K562 (cell line): ENCODE measurements around the gene PRDM15. TPM values are rescaled to one million over a fixed set of nuclear protein-coding genes. Genes with fewer than 3 reads are reported as not detected.
A peak's percentile ranks its signal among the peaks of the same experiment; 100 is the strongest.

ENCODE experiments used
- ATAC-seq: fragments of 200-7000 bp; cut with Tn5 transposase; 3 replicates; pipeline ENCODE4 v1.9.1; 2020; ENCODE audit warnings: moderate library complexity
- BruUV-seq: library from RNA; stranded (reverse); fragments of 400-500 nt; replicated peaks from 2 replicates; lab custom pipeline; 2021; lab: Mats Ljungman, UMichigan
- CTCF ChIA-PET: fragments of 300-600 bp; formaldehyde crosslinking; extraction: SDS; loops from one replicate; lab custom pipeline; 2021; ENCODE audit warnings: low intra/inter-chr PET ratio; lab: Yijun Ruan, JAX
- POLR2A ChIA-PET: fragments of 300-600, 350-650 bp; sonication (Branson Sonifier 250); formaldehyde crosslinking; extraction: SDS; loops from one replicate; lab custom pipeline; 2021; ENCODE audit warnings: antibody characterized with exemption, inconsistent platforms; lab: Yijun Ruan, JAX
- DNase-seq, 4 experiments: peaks; one replicate each; pipeline versions ENCODE4 v3.0.0 to v3.0.0-alpha.2; 2011 to 2018; ENCODE audit warnings: low spot score in 3 of 4, mixed read lengths in 3 of 4; ENCODE audit errors: extremely low read depth in 1 of 4
- FAIRE-seq: peaks from 2 replicates; lab custom pipeline; 2011; peaks lifted over from hg19 to GRCh38; lab: Jason Lieb, UNC
- H2AFZ ChIP-seq: 2 replicates; pipeline ENCODE4 v1.6.0; 2011; ENCODE audit warnings: low read depth, low read length, control low read depth, inconsistent platforms
- H3K27ac ChIP-seq: fragments of 200-600 bp; 3 replicates; pipeline ENCODE4 v1.8.0; 2011; ENCODE audit warnings: low read depth, mild to moderate bottlenecking, control low read depth, inconsistent platforms, low read length, moderate library complexity, mixed read lengths; ENCODE audit errors: extremely low read depth
- H3K27me3 ChIP-seq, 2 experiments: fragments of 300-600 bp in 1 of 2; 2 replicates in 1 of 2; 3 replicates in 1 of 2; pipeline versions ENCODE4 v1.6.0 to v1.8.0; 2011; ENCODE audit warnings: inconsistent platforms in 2 of 2, low read length in 2 of 2, mild to moderate bottlenecking in 1 of 2, mixed read lengths in 1 of 2, moderate library complexity in 1 of 2; ENCODE audit not compliant: control insufficient read depth in 2 of 2, insufficient read depth in 2 of 2
- H3K36me3 ChIP-seq: fragments of 300-600 bp; 3 replicates; pipeline ENCODE4 v1.8.0; 2011; ENCODE audit warnings: mild to moderate bottlenecking, low read length, inconsistent platforms; ENCODE audit not compliant: control insufficient read depth, insufficient read depth
- H3K4me1 ChIP-seq, 2 experiments: fragments of 200-600 bp in 1 of 2; replicated peaks in 1 of 2; 2 replicates in 1 of 2; 3 replicates in 1 of 2; pipeline versions ENCODE4 v1.5.1 to v1.8.0; 2011; ENCODE audit warnings: inconsistent platforms in 2 of 2, low read length in 2 of 2, mild to moderate bottlenecking in 1 of 2, mixed read lengths in 1 of 2, moderate library complexity in 1 of 2; ENCODE audit not compliant: control insufficient read depth in 2 of 2, insufficient read depth in 2 of 2
- H3K4me2 ChIP-seq: 2 replicates; pipeline ENCODE4 v1.6.1; 2011; ENCODE audit warnings: low read length, control low read depth, inconsistent platforms, mixed read lengths; ENCODE audit not compliant: insufficient read depth
- H3K4me3 ChIP-seq: fragments of 200-600 bp; sonication (generic), shearing (Covaris generic); 2 replicates; pipeline ENCODE4 v1.5.1; 2016; ENCODE audit warnings: control low read depth, inconsistent platforms
- H3K79me2 ChIP-seq: fragments of 200-600 bp; 3 replicates; pipeline ENCODE4 v1.8.0; 2011; ENCODE audit warnings: low read length, inconsistent platforms; ENCODE audit not compliant: control insufficient read depth, insufficient read depth
- H3K9ac ChIP-seq, 2 experiments: 2 replicates each; pipeline versions ENCODE4 v1.6.0 to v1.6.1; 2011; ENCODE audit warnings: low read depth in 2 of 2, low read length in 2 of 2, control low read depth in 1 of 2, inconsistent platforms in 1 of 2, mild to moderate bottlenecking in 1 of 2, mixed read lengths in 1 of 2; ENCODE audit not compliant: insufficient read depth in 1 of 2
- H3K9me1 ChIP-seq: one replicate; pipeline ENCODE4 v1.6.0; 2011; ENCODE audit warnings: inconsistent platforms, mild to moderate bottlenecking, low read length, moderate library complexity; ENCODE audit not compliant: control insufficient read depth, insufficient read depth
- H3K9me3 ChIP-seq: replicated peaks from 2 replicates; pipeline ENCODE4 v1.5.1; 2011; ENCODE audit warnings: low read depth, low read length, inconsistent platforms; ENCODE audit not compliant: control insufficient read depth, insufficient read depth
- H4K20me1 ChIP-seq: replicated peaks from 2 replicates; pipeline ENCODE4 v1.6.1; 2011; ENCODE audit warnings: low read length, inconsistent platforms, mixed read lengths; ENCODE audit not compliant: control insufficient read depth, insufficient read depth
- HDGF ChIP-seq: fragments of 450-650 bp; IDR thresholded peaks from 2 replicates; pipeline ENCODE4 v1.6.1; 2016
- KLF13 ChIP-seq: fragments of 450-650 bp; IDR thresholded peaks from 2 replicates; pipeline ENCODE4 v1.6.1; 2016; ENCODE audit warnings: missing genetic modification characterization, low read depth, mild to moderate bottlenecking, missing compliant biosample characterization, moderate library complexity, borderline replicate concordance
- NFYB ChIP-seq: IDR thresholded peaks from 2 replicates; pipeline ENCODE4 v1.6.1; 2011; ENCODE audit warnings: mild to moderate bottlenecking, moderate library complexity; ENCODE audit not compliant: insufficient read length; ENCODE audit errors: extremely low read depth
- NR2C1 ChIP-seq, 2 experiments: fragments of 450-650 bp; IDR thresholded peaks; 2 replicates each; pipeline ENCODE4 v1.6.1; 2017; ENCODE audit warnings: mild to moderate bottlenecking in 2 of 2, antibody characterized with exemption in 1 of 2, inconsistent platforms in 1 of 2, missing compliant biosample characterization in 1 of 2, missing genetic modification characterization in 1 of 2
- RFX5 ChIP-seq: IDR thresholded peaks from 2 replicates; pipeline ENCODE4 v1.6.1; 2011; ENCODE audit warnings: low read depth, mild to moderate bottlenecking, improper control_type of control experiment, low read length
- WGBS: fragments of 100-300 bp; shearing (Covaris generic); methylation state at CpG from one replicate; pipeline ENCODE4 v1.1.6; 2016; ENCODE audit warnings: low coverage, mixed read lengths; ENCODE audit not compliant: insufficient coverage; ENCODE audit errors: missing lambda C conversion rate; 5-methylcytosine and 5-hydroxymethylcytosine counted together
- in situ Hi-C: fragments of 300-500 bp; cut with MboI; formaldehyde crosslinking; loops from 4 replicates; pipeline ENCODE4 v1.15.0; 2018; ENCODE audit warnings: inconsistent platforms, mixed read lengths
- intact Hi-C: fragments of 100-400 bp; cut with micrococcal nuclease; formaldehyde crosslinking; loops from 2 replicates; pipeline ENCODE4 v1.14.2; 2022
- polyA plus RNA-seq, 8 experiments: library from polyadenylated mRNA; depleted of rRNA in 4 of 8; stranded (reverse) in 5 of 8; unstranded in 3 of 8; fragments of >200 nt; fragmentation: Nextera tagmentation in 2 of 8; fragmentation: Illumina TruSeq in 1 of 8; extraction: Ambion mirVana in 2 of 8; extraction: Trizol in 1 of 8; gene quantifications; 2 replicates each; pipeline versions ENCODE4 v1.2.1 to v1.2.3, GENCODE V29; 2011 to 2014; ENCODE audit warnings: inconsistent platforms in 1 of 8, missing spikeins in 1 of 8
- total RNA-seq, 7 experiments: library from RNA; depleted of rRNA in 6 of 7; stranded (reverse); fragments of >200 nt in 6 of 7; fragmentation: Illumina TruSeq in 2 of 7; extraction: Trizol in 2 of 7; gene quantifications; 2 replicates each; pipeline versions ENCODE4 v1.2.1 to v1.2.3, GENCODE V29; 2011 to 2021; ENCODE audit warnings: low replicate concordance in 1 of 7

Gene PRDM15
- total and polyA plus RNA-seq, 9 of the 15 experiments (the other 6 are each of a cell fraction or from before 2014, with no cell fraction given), result 0.93 to 9.2 (median 6.2) TPM

- ChIA-PET POLR2A (no interaction called here), CTCF (no interaction called here)
- WGBS, result 67% methylated on average over 5 of the region's 5 CpGs
- no peak for FAIRE-seq
- in situ Hi-C loops (no loop called here), intact Hi-C loops (no loop called here)
- Histone ChIP-seq H3K27me3 (no peaks in the 10 kb centered on the region), H3K9me1 (no peaks in the 10 kb centered on the region), H4K20me1 (no peaks in the 10 kb centered on the region; the same call in 1 of the 2 replicates), H3K36me3 (peaks cover 41% of the 10 kb centered on the region; the same call in 2 of the 3 replicates), H3K79me2 (no peaks in the 10 kb centered on the region), H3K4me1 (0 out of 5 replicates have a peak, but pooled peaks cover 0 to 2% of the 10 kb centered on the region in 2 experiments), H2AFZ (no peak overlapping the region), H3K9ac (peak overlapping the region in 1 of 2 experiments; percentile 33; a peak in 1 of 4 replicates), H3K9me3 (no peaks in the 10 kb centered on the region), H3K27ac (no peak overlapping the region), H3K4me2 (no peak overlapping the region), H3K4me3 (no peak overlapping the region)
- TF ChIP-seq NR2C1 (IDR thresholded peaks at IDR 0.05), result no peak
- no peak for TF ChIP-seq NR2C1 (tag; IDR thresholded peaks at IDR 0.05)
- TF ChIP-seq HDGF, result no peak
- DNase-seq, result no peak
- no peak for ATAC-seq
- no TSS peak for BruUV-seq
Measured at GRCh38 chr21:41802198-41802584, 77.0 kb downstream of the PRDM15 start.

- BruUV-seq, result no TSS peak
Measured at GRCh38 chr21:41801321-41802197, 77.6 kb downstream of the PRDM15 start.

More at GRCh38 chr21:41801321-41802197, 77.6 kb downstream of the PRDM15 start:
- DNase-seq (no peak), FAIRE-seq (no peak), ATAC-seq (no peak)
- peaks cover 41% of the 10 kb centered on the region; the same call in 2 of the 3 replicates for H3K36me3 ChIP-seq
- WGBS, result 87% methylated on average over 32 of the region's 32 CpGs
- no peaks in the 10 kb centered on the region for H3K27me3 ChIP-seq
- no peak overlapping the region for H3K9ac ChIP-seq
- in situ Hi-C loops (no loop called here), intact Hi-C loops (no loop called here)
- ChIA-PET CTCF (no interaction called here), POLR2A (no interaction called here)
- H2AFZ ChIP-seq, result no peak overlapping the region
- no peaks in the 10 kb centered on the region for H3K9me3 ChIP-seq
- H4K20me1 ChIP-seq, result no peaks in the 10 kb centered on the region; the same call in 1 of the 2 replicates
- no peak for TF ChIP-seq RFX5
- TF ChIP-seq KLF13 (tag), result no peak
- TF ChIP-seq NFYB, result no peak
- H3K27ac ChIP-seq, result no peak overlapping the region
- no peaks in the 10 kb centered on the region for H3K79me2 ChIP-seq
- no peak overlapping the region for H3K4me2 ChIP-seq
- no peaks in the 10 kb centered on the region for H3K9me1 ChIP-seq
- no peak overlapping the region for H3K4me3 ChIP-seq
- 0 out of 5 replicates have a peak, but pooled peaks cover 0 to 2% of the 10 kb centered on the region in 2 experiments for H3K4me1 ChIP-seq
